GM23338 (cell line): Measurements from ENCODE around the gene PPFIA2. TPM values are rescaled to one million over a fixed set of nuclear protein-coding genes. Genes with fewer than 3 reads are reported as not detected.

ENCODE experiments used
- CREB1 ChIP-seq: fragments of 250-450 bp; sonication (Bioruptor Pico); IDR thresholded peaks from 2 replicates; pipeline ENCODE4 v1.5.0; 2020; ENCODE audit warnings: low read depth, mild to moderate bottlenecking, moderate library complexity
- EZH2 ChIP-seq: fragments of 200-600 bp; sonication (generic); IDR thresholded peaks from one replicate; pipeline ENCODE4 v1.8.0; 2017; ENCODE audit warnings: antibody characterized with exemption, mild to moderate bottlenecking, low read depth; ENCODE audit not compliant: unreplicated experiment
- EZH2phosphoT487 ChIP-seq: fragments of 200-600 bp; sonication (generic); IDR thresholded peaks from one replicate; pipeline ENCODE4 v1.8.1; 2018; ENCODE audit warnings: antibody characterized with exemption; ENCODE audit not compliant: unreplicated experiment
- JUNB ChIP-seq: IDR thresholded peaks from one replicate; pipeline ENCODE4 v1.6.1; 2016; ENCODE audit warnings: antibody characterized with exemption; ENCODE audit not compliant: unreplicated experiment
- polyA plus RNA-seq: library from polyadenylated mRNA; unstranded; fragments of >200 nt; fragmentation: Nextera tagmentation; extraction: Ambion mirVana; gene quantifications from 2 replicates; pipeline ENCODE4 v1.2.1, GENCODE V29; 2016
- total RNA-seq: library from RNA; depleted of rRNA; stranded (reverse); fragments of >200 nt; shearing (Covaris generic); gene quantifications from 2 replicates; pipeline ENCODE4 v1.2.3, GENCODE V29; 2014
- TF ChIP-seq, protein P1 (sequence below): fragments of 250-450 bp; sonication (Bioruptor Pico); IDR thresholded peaks from 2 replicates; pipeline ENCODE4 v1.5.0; 2020; ENCODE audit warnings: mild to moderate bottlenecking, moderate library complexity
- TF ChIP-seq, protein P2 (sequence below): IDR thresholded peaks from one replicate; pipeline ENCODE4 v1.6.1; 2018; ENCODE audit warnings: antibody characterized with exemption; ENCODE audit not compliant: unreplicated experiment

The PPFIA2 gene
- total and polyA plus RNA-seq, 2 experiments from 2014 or later, result 5.4 to 7.2 TPM

DNA sequence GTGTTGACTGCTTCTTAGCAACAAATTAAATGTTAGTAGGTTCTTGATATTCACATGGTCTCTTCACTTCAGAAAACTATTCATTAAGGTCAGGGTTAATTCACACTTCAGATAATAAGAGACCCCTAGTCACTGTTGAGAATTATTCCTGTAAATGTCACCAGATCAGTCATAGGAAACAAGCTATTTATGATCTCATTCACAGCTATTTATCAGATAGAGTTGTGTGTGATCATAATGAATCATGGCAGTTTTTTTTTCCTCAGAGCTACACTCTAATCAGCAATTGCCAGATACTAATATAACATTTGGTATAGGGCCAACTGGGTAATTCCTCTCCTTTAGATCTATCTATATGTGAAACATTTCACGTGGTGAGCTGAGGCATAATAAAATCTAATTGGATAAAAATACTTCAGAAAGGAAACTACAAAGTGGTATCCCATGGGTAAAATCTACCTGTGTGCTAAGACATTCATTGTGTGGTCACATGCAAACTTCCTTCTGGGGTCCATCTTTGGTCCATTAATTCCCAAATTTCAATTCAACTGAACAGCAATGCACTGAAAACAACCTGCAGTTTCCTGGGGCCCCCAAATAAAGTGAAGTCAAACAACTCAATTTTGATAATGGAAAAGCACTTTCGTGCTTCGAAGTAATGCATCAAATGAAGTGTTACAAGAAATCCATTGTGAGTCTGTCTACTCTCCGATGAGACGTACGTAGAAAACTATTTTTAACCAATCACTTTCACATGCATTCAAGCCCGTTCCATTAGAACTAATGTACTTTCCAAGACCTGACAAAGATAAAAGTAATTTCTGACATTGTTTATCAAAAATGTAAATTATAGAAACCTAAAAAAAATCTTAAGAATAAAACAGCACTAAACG, 484.3 kb downstream of the PPFIA2 start (continued):
- TF ChIP-seq, protein P1, sequence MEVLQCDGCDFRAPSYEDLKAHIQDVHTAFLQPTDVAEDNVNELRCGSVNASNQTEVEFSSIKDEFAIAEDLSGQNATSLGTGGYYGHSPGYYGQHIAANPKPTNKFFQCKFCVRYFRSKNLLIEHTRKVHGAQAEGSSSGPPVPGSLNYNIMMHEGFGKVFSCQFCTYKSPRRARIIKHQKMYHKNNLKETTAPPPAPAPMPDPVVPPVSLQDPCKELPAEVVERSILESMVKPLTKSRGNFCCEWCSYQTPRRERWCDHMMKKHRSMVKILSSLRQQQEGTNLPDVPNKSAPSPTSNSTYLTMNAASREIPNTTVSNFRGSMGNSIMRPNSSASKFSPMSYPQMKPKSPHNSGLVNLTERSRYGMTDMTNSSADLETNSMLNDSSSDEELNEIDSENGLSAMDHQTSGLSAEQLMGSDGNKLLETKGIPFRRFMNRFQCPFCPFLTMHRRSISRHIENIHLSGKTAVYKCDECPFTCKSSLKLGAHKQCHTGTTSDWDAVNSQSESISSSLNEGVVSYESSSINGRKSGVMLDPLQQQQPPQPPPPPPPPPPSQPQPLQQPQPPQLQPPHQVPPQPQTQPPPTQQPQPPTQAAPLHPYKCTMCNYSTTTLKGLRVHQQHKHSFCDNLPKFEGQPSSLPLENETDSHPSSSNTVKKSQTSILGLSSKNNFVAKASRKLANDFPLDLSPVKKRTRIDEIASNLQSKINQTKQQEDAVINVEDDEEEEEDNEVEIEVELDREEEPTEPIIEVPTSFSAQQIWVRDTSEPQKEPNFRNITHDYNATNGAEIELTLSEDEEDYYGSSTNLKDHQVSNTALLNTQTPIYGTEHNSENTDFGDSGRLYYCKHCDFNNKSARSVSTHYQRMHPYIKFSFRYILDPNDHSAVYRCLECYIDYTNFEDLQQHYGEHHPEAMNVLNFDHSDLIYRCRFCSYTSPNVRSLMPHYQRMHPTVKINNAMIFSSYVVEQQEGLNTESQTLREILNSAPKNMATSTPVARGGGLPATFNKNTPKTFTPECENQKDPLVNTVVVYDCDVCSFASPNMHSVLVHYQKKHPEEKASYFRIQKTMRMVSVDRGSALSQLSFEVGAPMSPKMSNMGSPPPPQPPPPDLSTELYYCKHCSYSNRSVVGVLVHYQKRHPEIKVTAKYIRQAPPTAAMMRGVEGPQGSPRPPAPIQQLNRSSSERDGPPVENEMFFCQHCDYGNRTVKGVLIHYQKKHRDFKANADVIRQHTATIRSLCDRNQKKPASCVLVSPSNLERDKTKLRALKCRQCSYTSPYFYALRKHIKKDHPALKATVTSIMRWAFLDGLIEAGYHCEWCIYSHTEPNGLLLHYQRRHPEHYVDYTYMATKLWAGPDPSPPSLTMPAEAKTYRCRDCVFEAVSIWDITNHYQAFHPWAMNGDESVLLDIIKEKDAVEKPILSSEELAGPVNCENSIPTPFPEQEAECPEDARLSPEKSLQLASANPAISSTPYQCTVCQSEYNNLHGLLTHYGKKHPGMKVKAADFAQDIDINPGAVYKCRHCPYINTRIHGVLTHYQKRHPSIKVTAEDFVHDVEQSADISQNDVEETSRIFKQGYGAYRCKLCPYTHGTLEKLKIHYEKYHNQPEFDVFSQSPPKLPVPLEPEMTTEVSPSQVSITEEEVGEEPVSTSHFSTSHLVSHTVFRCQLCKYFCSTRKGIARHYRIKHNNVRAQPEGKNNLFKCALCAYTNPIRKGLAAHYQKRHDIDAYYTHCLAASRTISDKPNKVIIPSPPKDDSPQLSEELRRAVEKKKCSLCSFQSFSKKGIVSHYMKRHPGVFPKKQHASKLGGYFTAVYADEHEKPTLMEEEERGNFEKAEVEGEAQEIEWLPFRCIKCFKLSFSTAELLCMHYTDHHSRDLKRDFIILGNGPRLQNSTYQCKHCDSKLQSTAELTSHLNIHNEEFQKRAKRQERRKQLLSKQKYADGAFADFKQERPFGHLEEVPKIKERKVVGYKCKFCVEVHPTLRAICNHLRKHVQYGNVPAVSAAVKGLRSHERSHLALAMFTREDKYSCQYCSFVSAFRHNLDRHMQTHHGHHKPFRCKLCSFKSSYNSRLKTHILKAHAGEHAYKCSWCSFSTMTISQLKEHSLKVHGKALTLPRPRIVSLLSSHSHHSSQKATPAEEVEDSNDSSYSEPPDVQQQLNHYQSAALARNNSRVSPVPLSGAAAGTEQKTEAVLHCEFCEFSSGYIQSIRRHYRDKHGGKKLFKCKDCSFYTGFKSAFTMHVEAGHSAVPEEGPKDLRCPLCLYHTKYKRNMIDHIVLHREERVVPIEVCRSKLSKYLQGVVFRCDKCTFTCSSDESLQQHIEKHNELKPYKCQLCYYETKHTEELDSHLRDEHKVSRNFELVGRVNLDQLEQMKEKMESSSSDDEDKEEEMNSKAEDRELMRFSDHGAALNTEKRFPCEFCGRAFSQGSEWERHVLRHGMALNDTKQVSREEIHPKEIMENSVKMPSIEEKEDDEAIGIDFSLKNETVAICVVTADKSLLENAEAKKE (CRISPR knock-in tag), result no peak
- TF ChIP-seq EZH2phosphoT487, result no peak
- no peak for TF ChIP-seq CREB1 (CRISPR knock-in tag)
- no peak for TF ChIP-seq EZH2
- TF ChIP-seq JUNB, result no peak
- TF ChIP-seq, protein P2, sequence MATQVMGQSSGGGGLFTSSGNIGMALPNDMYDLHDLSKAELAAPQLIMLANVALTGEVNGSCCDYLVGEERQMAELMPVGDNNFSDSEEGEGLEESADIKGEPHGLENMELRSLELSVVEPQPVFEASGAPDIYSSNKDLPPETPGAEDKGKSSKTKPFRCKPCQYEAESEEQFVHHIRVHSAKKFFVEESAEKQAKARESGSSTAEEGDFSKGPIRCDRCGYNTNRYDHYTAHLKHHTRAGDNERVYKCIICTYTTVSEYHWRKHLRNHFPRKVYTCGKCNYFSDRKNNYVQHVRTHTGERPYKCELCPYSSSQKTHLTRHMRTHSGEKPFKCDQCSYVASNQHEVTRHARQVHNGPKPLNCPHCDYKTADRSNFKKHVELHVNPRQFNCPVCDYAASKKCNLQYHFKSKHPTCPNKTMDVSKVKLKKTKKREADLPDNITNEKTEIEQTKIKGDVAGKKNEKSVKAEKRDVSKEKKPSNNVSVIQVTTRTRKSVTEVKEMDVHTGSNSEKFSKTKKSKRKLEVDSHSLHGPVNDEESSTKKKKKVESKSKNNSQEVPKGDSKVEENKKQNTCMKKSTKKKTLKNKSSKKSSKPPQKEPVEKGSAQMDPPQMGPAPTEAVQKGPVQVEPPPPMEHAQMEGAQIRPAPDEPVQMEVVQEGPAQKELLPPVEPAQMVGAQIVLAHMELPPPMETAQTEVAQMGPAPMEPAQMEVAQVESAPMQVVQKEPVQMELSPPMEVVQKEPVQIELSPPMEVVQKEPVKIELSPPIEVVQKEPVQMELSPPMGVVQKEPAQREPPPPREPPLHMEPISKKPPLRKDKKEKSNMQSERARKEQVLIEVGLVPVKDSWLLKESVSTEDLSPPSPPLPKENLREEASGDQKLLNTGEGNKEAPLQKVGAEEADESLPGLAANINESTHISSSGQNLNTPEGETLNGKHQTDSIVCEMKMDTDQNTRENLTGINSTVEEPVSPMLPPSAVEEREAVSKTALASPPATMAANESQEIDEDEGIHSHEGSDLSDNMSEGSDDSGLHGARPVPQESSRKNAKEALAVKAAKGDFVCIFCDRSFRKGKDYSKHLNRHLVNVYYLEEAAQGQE, result no peak
